ENCODE data around the gene GLIS1. TPM values are rescaled to one million over a fixed set of nuclear protein-coding genes. Genes with fewer than 3 reads are reported as not detected.

GLIS1 gene
- total RNA-seq, 1 experiment from 2014 or later, result 0.13 TPM

DNA sequence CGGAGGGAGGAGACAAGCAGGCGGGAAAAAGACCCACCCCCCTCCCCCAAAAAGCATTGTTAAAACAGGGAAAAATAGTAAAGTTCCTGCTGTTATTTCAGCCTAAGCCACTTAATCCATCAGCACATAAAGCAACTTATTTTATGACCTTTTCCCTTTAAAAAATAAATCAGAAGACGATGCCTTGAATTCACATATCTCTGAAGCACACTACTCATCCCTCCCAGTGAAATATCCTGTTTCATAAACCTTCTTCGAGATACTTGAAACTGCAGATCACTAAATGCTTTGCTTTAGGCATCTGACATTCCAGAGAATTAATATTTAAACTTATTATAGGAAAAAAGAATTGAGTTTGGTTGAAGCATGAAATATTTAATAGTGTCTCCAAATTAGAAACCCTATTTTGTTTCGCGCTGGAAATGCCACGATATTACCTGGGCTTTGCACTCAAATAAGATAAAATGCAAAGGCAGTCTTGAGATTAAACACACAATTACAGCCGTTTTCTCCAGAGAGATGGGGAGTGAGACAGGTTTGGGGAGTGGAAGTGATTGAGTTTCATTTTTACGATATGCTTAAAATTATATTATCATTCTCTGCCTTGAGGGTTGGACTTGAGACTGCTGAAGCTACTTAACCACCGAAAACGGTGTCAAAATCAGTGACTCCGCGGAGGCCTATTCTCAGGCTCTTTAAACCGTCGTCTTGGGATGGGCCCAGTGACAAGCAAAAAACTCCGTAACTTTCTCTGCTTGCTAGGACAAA is 9.3 kb downstream of the GLIS1 start:
- Histone ChIP-seq H3K4me3 (ENCODE audit: low read depth, low read length, poor library complexity, severe bottlenecking) (no peak overlapping the region), H3K9me3 (ENCODE audit: low read depth, low read length, poor library complexity, severe bottlenecking) (no peaks in the 10 kb centered on the region), H3K27me3 (replicated peaks; ENCODE audit: insufficient read depth, low read depth, low read length, poor library complexity) (no peaks in the 10 kb centered on the region), H3K36me3 (ENCODE audit: insufficient read depth, low read length, poor library complexity, severe bottlenecking) (no peaks in the 10 kb centered on the region), H3K27ac (ENCODE audit: low read depth, low read length, poor library complexity, severe bottlenecking) (no peak overlapping the region), H3K4me1 (ENCODE audit: insufficient read depth, low read length, poor library complexity, severe bottlenecking) (no peaks in the 10 kb centered on the region)
- DNase-seq (ENCODE audit: low spot score), result no peak
- intact Hi-C loops (cut with micrococcal nuclease; ENCODE audit: unreplicated experiment), result no loop called here
- TF ChIP-seq, protein P1, sequence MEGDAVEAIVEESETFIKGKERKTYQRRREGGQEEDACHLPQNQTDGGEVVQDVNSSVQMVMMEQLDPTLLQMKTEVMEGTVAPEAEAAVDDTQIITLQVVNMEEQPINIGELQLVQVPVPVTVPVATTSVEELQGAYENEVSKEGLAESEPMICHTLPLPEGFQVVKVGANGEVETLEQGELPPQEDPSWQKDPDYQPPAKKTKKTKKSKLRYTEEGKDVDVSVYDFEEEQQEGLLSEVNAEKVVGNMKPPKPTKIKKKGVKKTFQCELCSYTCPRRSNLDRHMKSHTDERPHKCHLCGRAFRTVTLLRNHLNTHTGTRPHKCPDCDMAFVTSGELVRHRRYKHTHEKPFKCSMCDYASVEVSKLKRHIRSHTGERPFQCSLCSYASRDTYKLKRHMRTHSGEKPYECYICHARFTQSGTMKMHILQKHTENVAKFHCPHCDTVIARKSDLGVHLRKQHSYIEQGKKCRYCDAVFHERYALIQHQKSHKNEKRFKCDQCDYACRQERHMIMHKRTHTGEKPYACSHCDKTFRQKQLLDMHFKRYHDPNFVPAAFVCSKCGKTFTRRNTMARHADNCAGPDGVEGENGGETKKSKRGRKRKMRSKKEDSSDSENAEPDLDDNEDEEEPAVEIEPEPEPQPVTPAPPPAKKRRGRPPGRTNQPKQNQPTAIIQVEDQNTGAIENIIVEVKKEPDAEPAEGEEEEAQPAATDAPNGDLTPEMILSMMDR (conservative IDR thresholded peaks at IDR 0.05; ENCODE audit: low read depth, low read length), result no peak
- no peak for TF ChIP-seq EZH2 (IDR thresholded peaks at IDR 0.05; ENCODE audit: borderline replicate concordance, low read depth, low read length, poor library complexity, severe bottlenecking)
- ChIA-PET CTCF (no interaction called here), POLR2A (ENCODE audit: low non-redundant PET) (no interaction called here)
- no TSS peak for BruUV-seq (replicated peaks)

DNA sequence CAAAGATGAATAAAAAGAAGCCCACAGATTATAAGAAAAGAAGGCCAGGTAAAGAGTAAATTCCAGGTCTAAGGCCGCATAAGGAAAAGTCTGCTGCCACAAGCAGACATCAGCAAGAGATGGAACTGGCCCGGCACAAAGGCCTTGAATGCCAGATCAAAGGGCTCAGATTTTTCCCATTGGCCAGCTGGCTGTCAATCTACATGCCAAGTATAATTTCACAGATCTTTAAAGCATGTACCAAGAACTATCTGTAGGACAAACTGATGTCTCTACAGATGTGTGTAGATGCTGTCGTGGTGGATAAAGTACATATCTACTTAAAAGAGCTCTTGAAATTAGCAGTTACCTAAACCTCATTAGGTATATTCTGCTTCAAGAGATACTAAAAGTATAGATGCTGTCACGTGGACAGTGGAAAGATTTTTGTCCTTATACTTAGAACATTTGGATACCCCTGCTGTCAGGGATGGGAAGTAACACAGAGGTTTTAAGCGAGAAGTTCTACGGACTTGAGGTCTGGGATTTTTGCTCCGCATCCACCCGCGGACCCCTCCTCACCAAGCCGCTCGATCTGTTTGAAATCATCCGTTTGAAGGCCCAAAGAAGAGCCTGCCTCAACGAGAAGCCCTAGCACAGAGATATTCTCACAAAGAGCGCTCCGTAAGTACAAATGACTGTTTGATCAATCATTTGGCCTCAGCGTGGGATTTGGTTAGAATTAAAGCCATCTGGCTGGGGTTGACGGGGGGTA is 10.1 kb downstream of the GLIS1 start:
- CTCF ChIA-PET, result no interaction called here
- no peak for DNase-seq (ENCODE audit: low spot score)
- no peaks in the 10 kb centered on the region for H3K27me3 ChIP-seq (replicated peaks; ENCODE audit: insufficient read depth, low read depth, low read length, poor library complexity)
- TF ChIP-seq, protein P1 (conservative IDR thresholded peaks at IDR 0.05; ENCODE audit: low read depth, low read length), result no peak
- TF ChIP-seq EZH2 (IDR thresholded peaks at IDR 0.05; ENCODE audit: borderline replicate concordance, low read depth, low read length, poor library complexity, severe bottlenecking), result no peak
- H3K4me3 ChIP-seq (ENCODE audit: low read depth, low read length, poor library complexity, severe bottlenecking), result no peak overlapping the region
- no TSS peak for BruUV-seq (replicated peaks)
- no peak overlapping the region for H3K27ac ChIP-seq (ENCODE audit: low read depth, low read length, poor library complexity, severe bottlenecking)
- POLR2A ChIA-PET (ENCODE audit: low non-redundant PET), result no interaction called here
- H3K36me3 ChIP-seq (ENCODE audit: insufficient read depth, low read length, poor library complexity, severe bottlenecking), result no peaks in the 10 kb centered on the region
- intact Hi-C loops (cut with micrococcal nuclease; ENCODE audit: unreplicated experiment), result no loop called here
- H3K9me3 ChIP-seq (ENCODE audit: low read depth, low read length, poor library complexity, severe bottlenecking), result no peaks in the 10 kb centered on the region
- no peaks in the 10 kb centered on the region for H3K4me1 ChIP-seq (ENCODE audit: insufficient read depth, low read length, poor library complexity, severe bottlenecking)

DNA sequence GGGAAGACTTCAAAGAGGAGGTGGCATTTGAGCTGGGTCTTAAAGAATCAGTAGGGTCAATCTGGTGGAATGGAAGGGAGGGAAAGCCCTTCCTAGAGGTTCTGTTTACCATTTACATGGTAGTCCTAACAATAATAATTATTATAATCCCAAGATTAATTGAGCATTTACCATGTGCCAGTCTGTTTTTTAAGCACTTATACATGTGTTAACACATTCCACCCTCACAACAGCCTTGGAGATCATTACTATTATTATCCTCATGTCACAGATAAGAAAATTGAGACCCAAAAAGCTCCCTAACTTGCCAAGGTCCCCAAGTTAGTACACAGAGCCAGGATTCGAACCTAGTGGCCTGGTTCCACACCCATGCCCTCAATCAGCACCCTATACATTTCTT is 10.8 kb downstream of the GLIS1 start:
- TF ChIP-seq EZH2 (IDR thresholded peaks at IDR 0.05; ENCODE audit: borderline replicate concordance, low read depth, low read length, poor library complexity, severe bottlenecking), result no peak
- TF ChIP-seq, protein P1 (conservative IDR thresholded peaks at IDR 0.05; ENCODE audit: low read depth, low read length), result no peak
- CTCF ChIA-PET, result no interaction called here
- no peaks in the 10 kb centered on the region for H3K4me1 ChIP-seq (ENCODE audit: insufficient read depth, low read length, poor library complexity, severe bottlenecking)

More for the DNA sequence above, 10.8 kb downstream of the GLIS1 start:
- no peaks in the 10 kb centered on the region for H3K36me3 ChIP-seq (ENCODE audit: insufficient read depth, low read length, poor library complexity, severe bottlenecking)
- intact Hi-C loops (cut with micrococcal nuclease; ENCODE audit: unreplicated experiment), result no loop called here
- no TSS peak for BruUV-seq (replicated peaks)
- no peak overlapping the region for H3K4me3 ChIP-seq (ENCODE audit: low read depth, low read length, poor library complexity, severe bottlenecking)
- no peak overlapping the region for H3K27ac ChIP-seq (ENCODE audit: low read depth, low read length, poor library complexity, severe bottlenecking)
- no peaks in the 10 kb centered on the region for H3K9me3 ChIP-seq (ENCODE audit: low read depth, low read length, poor library complexity, severe bottlenecking)
- POLR2A ChIA-PET (ENCODE audit: low non-redundant PET), result no interaction called here
- H3K27me3 ChIP-seq (replicated peaks; ENCODE audit: insufficient read depth, low read depth, low read length, poor library complexity), result no peaks in the 10 kb centered on the region
- no peak for DNase-seq (ENCODE audit: low spot score)

Measured in A673 (cell line).